GM10248 (cell line): Measurements from ENCODE around the gene MAPRE3.

Source experiments
- CTCF ChIA-PET: fragments of 300-600 bp; sonication (Branson Sonifier 250); formaldehyde crosslinking; extraction: SDS; loops from one replicate; lab custom pipeline; 2021; ENCODE audit warnings: antibody characterized with exemption; lab: Yijun Ruan, JAX
- POLR2A ChIA-PET: fragments of 350-650 bp; sonication (Branson Sonifier 250); formaldehyde crosslinking; extraction: SDS; loops from one replicate; lab custom pipeline; 2020; ENCODE audit warnings: antibody characterized with exemption; lab: Yijun Ruan, JAX
- DNase-seq: peaks from one replicate; pipeline ENCODE4 v3.0.0; 2012; ENCODE audit errors: extremely low spot score
- TF ChIP-seq, protein P1 (sequence below): IDR thresholded peaks from 2 replicates; pipeline ENCODE4 v1.5.1; 2012; ENCODE audit warnings: mild to moderate bottlenecking, low read depth; ENCODE audit errors: extremely low read depth, missing control alignments, control extremely low read depth

MAPRE3 gene

DNA sequence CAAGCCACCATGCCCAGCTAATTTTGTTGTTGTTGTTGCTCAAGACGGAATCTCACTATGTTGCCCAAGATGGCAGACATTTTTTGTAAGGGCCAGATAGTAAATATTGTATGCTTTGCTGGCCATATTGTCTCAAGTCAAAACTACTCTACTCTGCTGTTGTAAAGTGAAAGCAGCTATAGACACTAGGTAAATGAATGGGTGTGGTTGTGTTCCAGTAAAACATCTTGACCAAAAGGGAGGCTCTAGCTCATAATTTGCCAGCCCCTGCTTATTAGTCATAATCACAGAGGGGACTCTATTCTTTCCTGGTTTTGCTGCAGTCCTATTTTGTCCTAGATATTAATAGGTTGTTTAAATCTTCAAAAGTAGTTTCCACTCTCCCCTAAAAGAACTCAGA is 24.5 kb downstream of the MAPRE3 start:
- ChIA-PET CTCF (interaction anchor here (0.7 to 3.7 kb wide), 11 partner anchors 10 to 308 kb away, joined by 3 to 22 read pairs (median 4); no protein-coding TSS in a partner anchor), POLR2A (interaction anchor here (0.6 kb wide), 1 partner anchor 180 kb away, joined by 3 read pairs; no protein-coding TSS in a partner anchor)
- TF ChIP-seq, protein P1, sequence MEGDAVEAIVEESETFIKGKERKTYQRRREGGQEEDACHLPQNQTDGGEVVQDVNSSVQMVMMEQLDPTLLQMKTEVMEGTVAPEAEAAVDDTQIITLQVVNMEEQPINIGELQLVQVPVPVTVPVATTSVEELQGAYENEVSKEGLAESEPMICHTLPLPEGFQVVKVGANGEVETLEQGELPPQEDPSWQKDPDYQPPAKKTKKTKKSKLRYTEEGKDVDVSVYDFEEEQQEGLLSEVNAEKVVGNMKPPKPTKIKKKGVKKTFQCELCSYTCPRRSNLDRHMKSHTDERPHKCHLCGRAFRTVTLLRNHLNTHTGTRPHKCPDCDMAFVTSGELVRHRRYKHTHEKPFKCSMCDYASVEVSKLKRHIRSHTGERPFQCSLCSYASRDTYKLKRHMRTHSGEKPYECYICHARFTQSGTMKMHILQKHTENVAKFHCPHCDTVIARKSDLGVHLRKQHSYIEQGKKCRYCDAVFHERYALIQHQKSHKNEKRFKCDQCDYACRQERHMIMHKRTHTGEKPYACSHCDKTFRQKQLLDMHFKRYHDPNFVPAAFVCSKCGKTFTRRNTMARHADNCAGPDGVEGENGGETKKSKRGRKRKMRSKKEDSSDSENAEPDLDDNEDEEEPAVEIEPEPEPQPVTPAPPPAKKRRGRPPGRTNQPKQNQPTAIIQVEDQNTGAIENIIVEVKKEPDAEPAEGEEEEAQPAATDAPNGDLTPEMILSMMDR: no peak
- DNase-seq: no peak

DNA sequence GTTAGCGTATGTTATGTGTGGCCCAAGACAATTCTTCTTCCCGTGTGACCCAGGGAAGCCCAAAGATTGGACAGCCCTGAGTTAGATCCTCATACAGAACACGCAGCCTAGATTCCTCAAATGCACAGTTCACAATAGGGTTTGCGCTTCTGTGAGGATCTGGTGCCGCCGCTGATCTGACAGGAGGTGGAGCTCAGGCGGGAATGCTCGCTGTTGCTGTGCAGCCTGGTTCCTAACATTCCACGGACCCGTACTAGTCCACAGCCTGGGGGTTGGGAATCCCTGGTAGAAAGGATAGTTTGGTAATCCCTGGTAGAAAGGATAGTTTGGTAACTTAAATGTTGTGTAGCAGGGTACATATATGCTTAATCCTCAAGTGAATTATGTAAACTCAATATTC is 27.0 kb downstream of the MAPRE3 start:
- ChIA-PET CTCF (interaction anchor here (1.3 to 1.5 kb wide), 3 partner anchors 9 to 36 kb away, joined by 4 to 7 read pairs (median 5); no protein-coding TSS in a partner anchor), POLR2A (no interaction called here)
- TF ChIP-seq, protein P1: no peak
- DNase-seq: no peak

DNA sequence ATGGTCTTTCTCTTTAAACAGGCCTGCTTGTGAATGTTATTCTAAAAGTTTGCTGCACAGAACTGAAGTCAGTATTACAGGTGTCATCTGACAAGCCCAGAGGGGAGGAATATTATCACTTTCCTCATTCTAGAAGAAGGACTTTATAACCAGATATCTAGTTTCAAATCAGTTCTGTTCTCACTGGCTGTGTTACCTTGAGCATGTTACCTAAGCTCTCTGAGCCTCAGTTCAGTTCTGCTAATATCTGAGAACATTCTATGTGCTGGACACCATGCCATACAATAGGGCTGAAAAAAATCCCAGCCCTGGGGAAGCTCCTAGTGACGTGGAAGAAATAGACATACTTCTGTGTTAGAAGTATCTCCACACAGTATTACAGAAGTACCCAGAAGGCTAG is 27.9 kb downstream of the MAPRE3 start:
- ChIA-PET POLR2A (no interaction called here), CTCF (interaction anchor here (0.8 to 1.5 kb wide), 4 partner anchors 8 to 37 kb away, joined by 3 to 7 read pairs (median 4); no protein-coding TSS in a partner anchor)
- TF ChIP-seq, protein P1: no peak
- no peak for DNase-seq

DNA sequence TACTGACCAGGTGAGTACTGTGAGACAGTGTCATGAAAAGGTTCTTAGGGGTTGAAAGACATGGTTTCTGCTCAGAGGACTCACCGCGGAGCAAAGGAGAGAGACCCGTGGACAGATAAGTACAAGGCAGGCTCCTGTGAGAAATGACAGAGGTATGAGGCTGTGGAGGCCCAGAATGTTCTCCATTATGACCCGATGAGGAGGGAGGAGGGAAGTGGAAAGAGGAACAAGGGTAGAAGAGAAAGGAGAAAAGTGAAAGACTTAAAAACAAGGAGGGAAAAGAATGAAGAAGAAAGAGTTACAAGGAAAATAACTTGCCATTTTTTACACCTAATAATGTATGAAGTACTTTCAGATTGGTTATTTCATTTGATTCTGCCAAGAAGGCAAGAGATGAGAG is 29.8 kb downstream of the MAPRE3 start:
- DNase-seq: no peak
- TF ChIP-seq, protein P1: no peak
- ChIA-PET CTCF (no interaction called here), POLR2A (no interaction called here)

DNA sequence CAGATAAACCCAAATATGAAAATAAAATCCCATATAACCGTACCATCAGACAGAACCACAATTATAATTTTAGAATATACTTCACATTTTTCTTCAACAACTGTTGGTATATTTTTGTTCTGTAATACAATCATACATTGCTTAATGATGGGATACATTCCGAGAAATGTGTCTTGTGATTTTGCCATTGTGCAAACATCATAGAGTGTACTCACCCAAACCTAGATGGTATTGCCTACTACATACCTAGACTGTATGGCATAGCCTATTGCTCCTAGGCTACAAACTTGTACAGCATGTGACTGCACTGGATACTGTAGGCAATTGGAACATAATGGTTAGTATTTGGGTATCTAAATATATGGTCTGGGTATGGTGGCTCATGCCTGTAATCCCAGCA is 30.6 kb downstream of the MAPRE3 start:
- DNase-seq: no peak
- TF ChIP-seq, protein P1: no peak
- ChIA-PET POLR2A (no interaction called here), CTCF (no interaction called here)

DNA sequence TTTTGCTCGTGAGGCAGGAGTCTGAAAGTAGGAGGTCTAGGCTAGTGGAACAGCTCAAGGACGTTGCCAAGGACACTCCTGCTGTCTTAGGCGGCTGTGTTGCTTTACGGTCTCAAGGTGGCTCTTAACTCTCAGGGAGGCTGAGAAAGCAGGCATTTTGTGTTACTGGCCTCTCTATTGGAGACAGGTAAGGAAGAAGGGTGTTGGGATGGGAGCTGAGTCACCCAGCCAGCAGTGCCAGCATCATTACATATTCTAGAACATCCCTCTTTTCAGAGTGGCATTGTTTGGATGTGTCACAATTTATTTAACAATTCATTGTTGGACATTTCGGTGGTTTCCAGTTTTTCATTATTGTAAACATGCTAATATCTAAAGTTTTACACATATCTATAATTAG is 31.5 kb downstream of the MAPRE3 start:
- TF ChIP-seq, protein P1: no peak
- CTCF ChIA-PET: no interaction called here
- POLR2A ChIA-PET: no interaction called here
- DNase-seq: no peak
